ENCODE measurements around the gene CSRNP3. TPM values are rescaled to one million over a fixed set of nuclear protein-coding genes. Genes with fewer than 3 reads are reported as not detected.

The CSRNP3 gene
- total RNA-seq, 2 donors from 2014 or later, result not detected

DNA sequence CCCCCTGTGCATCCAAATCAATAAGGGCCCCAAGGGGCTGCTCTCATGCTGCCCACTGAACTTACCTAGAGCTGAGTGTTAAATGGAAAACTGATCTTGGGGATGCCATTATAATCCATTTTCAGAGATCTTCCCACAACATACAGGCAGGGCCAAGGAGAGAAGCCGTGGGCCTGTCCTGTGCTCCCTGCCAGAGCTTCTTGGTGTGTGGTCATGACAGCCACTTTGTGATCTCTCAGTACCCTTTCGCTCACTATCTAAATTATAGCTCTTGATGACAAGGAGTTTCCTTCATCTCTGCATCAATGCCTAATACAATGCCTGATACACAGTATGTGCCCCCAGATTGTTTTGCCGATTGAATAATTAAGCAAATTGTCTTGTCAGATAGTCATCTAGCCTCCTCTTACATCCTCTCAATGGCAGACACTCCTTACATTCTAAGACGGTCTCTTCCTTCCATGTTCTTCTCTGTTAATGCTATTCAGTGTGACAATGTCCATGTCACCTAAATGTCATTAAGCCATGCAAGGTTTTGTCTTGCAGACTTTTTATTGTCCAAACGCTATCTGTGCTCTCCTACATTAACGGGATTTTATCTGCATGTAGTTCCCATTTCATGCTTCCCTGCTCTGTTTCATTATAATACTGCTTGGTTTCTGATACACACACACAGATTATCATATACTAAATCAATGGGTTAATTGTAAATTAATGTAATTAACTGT is 5.9 kb downstream of the CSRNP3 start:
- Mint-ChIP-seq H3K27me3 (ENCODE audit: low read depth) (no peaks in the 10 kb centered on the region), H3K36me3 (ENCODE audit: insufficient read depth in 2 of 2) (no peaks in the 10 kb centered on the region), H3K9me3 (no peaks in the 10 kb centered on the region), H3K27ac (no peak overlapping the region), H3K4me1 (ENCODE audit: low read depth) (no peaks in the 10 kb centered on the region), H3K4me3 (no peak overlapping the region)
- ATAC-seq (replicated peaks in 1 of 2) (no peak), DNase-seq (no peak)

DNA sequence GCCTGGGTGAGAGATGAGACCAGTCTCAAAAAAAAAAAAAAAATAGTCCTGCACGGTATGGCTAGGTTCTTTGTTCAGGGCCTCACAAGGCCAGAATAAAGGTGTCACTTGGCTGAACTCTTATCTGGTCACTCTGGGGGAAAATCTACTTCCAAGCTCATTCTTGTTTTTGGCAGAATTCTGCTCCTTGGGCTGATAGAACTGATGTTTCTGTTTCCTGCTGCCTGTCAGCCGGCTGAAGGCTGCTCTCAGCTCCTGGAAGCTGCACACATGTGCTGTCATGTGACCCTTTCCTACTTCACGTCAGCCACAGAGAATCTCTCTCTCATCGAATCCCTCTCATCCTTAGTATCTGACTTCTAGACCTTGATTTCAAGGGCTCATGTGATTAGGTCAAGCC is 10.4 kb downstream of the CSRNP3 start:
- no peak for ATAC-seq (replicated peaks in 1 of 2)
- DNase-seq, result no peak
- Mint-ChIP-seq H3K27me3 (ENCODE audit: low read depth) (no peaks in the 10 kb centered on the region), H3K4me3 (no peak overlapping the region), H3K9me3 (no peaks in the 10 kb centered on the region), H3K27ac (no peak overlapping the region), H3K4me1 (ENCODE audit: low read depth) (no peaks in the 10 kb centered on the region), H3K36me3 (ENCODE audit: insufficient read depth in 2 of 2) (no peaks in the 10 kb centered on the region)

DNA sequence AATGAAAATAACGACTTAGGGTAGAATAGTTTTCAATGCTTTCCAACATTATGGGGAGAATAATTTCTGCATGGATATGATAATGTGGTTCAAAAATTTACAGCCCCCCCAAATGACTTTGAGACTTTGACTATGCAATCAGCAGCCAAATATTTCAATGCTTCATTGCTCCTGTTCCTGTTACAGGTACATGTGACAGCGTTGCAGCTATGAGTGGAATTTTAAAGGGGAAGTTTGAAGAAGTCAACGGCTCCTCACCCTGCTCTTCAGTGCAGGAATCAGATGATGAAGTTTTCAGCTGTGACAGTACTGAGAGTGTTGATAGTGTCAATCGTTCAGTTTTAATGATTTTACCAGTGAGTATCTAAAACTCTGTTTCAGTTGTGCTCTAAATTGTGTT is 25.1 kb downstream of the CSRNP3 start:
- Mint-ChIP-seq H3K4me1 (ENCODE audit: low read depth) (no peaks in the 10 kb centered on the region), H3K9me3 (no peaks in the 10 kb centered on the region), H3K27me3 (ENCODE audit: low read depth) (peaks cover 8% of the 10 kb centered on the region), H3K4me3 (no peak overlapping the region), H3K36me3 (ENCODE audit: insufficient read depth in 2 of 2) (no peaks in the 10 kb centered on the region), H3K27ac (no peak overlapping the region)
- DNase-seq (no peak), ATAC-seq (replicated peaks in 1 of 2) (no peak)

GRCh38 chr2:165497659-165498317 is 28.3 kb downstream of the CSRNP3 start:
- Mint-ChIP-seq H3K36me3 (ENCODE audit: insufficient read depth in 2 of 2) (no peaks in the 10 kb centered on the region), H3K4me3 (no peak overlapping the region), H3K4me1 (ENCODE audit: low read depth) (no peaks in the 10 kb centered on the region), H3K27me3 (ENCODE audit: low read depth) (peaks cover 8% of the 10 kb centered on the region), H3K27ac (no peak overlapping the region), H3K9me3 (no peaks in the 10 kb centered on the region)
- no peak for DNase-seq
- no peak for ATAC-seq (replicated peaks in 1 of 2)

DNA sequence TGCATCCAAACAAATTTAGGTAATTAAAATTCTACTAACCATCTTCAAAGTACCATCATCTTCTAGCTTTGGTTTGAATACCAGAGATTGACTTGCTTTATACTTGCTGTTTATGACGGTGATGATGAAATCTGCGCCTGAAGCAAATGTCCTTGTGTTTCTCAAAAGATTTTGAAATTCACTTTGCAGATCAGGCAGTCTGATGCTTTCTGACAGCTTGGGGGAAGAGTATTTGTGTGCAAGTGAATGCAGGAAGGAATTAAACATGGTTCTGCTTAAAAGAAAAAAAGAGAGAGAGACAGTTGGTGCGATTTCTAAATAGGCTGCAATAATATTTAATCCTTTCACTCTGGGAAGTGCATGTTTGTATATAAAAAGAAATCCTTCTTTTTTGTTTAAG is 29.6 kb downstream of the CSRNP3 start:
- H3K9me3 Mint-ChIP-seq, result no peaks in the 10 kb centered on the region
- no peak for ATAC-seq (replicated peaks in 1 of 2)

DNA sequence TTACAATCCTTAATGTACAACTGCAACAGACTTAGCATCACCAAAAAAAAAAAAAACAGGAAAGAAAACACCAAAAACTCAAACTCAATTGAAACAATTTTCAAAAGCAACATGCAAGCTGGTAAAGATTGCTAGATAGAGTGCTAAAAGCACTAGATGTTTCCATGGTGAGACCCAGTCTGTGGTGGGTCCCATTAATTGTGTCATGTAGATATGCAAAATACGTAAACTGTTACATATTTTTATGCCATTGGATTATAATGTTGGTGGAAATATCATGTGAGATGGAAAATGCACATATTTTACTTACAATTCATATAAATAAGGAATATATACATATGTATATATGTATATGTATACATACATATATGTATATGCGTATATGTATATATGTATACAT is 30.5 kb downstream of the CSRNP3 start:
- H3K36me3 Mint-ChIP-seq (ENCODE audit: insufficient read depth in 2 of 2), result no peaks in the 10 kb centered on the region
- no peaks in the 10 kb centered on the region for H3K9me3 Mint-ChIP-seq
- no peak overlapping the region for H3K27ac Mint-ChIP-seq
- ATAC-seq (replicated peaks in 1 of 2) (no peak), DNase-seq (no peak)
- peaks cover 8% of the 10 kb centered on the region for H3K27me3 Mint-ChIP-seq (ENCODE audit: low read depth)
- H3K4me1 Mint-ChIP-seq (ENCODE audit: low read depth), result no peaks in the 10 kb centered on the region
- no peak overlapping the region for H3K4me3 Mint-ChIP-seq

More for the DNA sequence above, 29.6 kb downstream of the CSRNP3 start:
- no peak overlapping the region for H3K27ac Mint-ChIP-seq
- H3K36me3 Mint-ChIP-seq (ENCODE audit: insufficient read depth in 2 of 2), result no peaks in the 10 kb centered on the region
- H3K4me1 Mint-ChIP-seq (ENCODE audit: low read depth), result no peaks in the 10 kb centered on the region
- H3K27me3 Mint-ChIP-seq (ENCODE audit: low read depth), result peaks cover 8% of the 10 kb centered on the region
- H3K4me3 Mint-ChIP-seq, result no peak overlapping the region
- no peak for DNase-seq

DNA sequence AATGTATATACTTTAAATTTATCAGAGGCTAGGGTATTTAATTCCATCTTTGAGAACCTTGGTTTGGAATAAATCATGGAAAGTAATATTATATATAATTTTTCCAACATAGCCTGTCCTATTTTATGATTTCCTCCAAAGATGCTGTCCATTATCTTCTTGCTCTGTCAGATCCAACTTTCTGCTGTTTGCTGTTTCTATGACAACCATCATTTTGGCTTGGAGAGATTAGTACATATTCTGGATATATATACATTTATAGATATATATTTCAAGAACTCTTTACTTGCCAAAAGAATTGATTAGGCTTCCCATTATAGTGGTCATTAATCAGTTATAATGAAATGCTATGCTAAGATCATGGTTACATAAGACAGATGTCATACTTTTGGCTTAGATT is 31.3 kb downstream of the CSRNP3 start:
- H3K27me3 Mint-ChIP-seq (ENCODE audit: low read depth), result peaks cover 8% of the 10 kb centered on the region
- H3K27ac Mint-ChIP-seq, result no peak overlapping the region
- no peak for ATAC-seq (replicated peaks in 1 of 2)
- no peaks in the 10 kb centered on the region for H3K36me3 Mint-ChIP-seq (ENCODE audit: insufficient read depth in 2 of 2)
- no peaks in the 10 kb centered on the region for H3K9me3 Mint-ChIP-seq
- no peak overlapping the region for H3K4me3 Mint-ChIP-seq
- DNase-seq, result no peak
- H3K4me1 Mint-ChIP-seq (ENCODE audit: low read depth), result no peaks in the 10 kb centered on the region

GRCh38 chr2:165505514-165505913 is 36.0 kb downstream of the CSRNP3 start:
- Mint-ChIP-seq H3K9me3 (no peaks in the 10 kb centered on the region), H3K36me3 (ENCODE audit: insufficient read depth in 2 of 2) (no peaks in the 10 kb centered on the region), H3K4me1 (ENCODE audit: low read depth) (no peaks in the 10 kb centered on the region), H3K4me3 (no peak overlapping the region), H3K27ac (no peak overlapping the region), H3K27me3 (ENCODE audit: low read depth) (no peaks in the 10 kb centered on the region)
- ATAC-seq (replicated peaks in 1 of 2), result no peak
- DNase-seq, result no peak

DNA sequence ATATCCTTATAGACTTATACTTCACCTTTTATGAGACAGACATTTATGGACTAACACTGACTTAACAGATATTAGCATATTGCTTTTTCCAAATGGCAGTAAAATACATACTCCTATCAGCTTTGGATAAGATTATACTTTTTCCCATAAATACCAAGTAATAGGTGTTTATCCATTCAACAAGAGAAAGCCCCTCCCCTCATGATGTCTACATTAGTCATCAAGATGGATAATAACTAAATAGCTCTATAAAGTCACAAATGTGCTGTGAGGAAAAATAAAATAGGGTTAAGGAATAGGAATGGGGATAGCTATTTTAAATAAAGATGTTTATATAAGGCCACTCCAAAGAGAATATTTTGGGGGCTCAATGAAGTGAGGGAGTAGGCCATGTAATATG is 39.4 kb downstream of the CSRNP3 start:
- Mint-ChIP-seq H3K4me3 (no peak overlapping the region), H3K27me3 (ENCODE audit: low read depth) (no peaks in the 10 kb centered on the region), H3K9me3 (no peaks in the 10 kb centered on the region), H3K36me3 (ENCODE audit: insufficient read depth in 2 of 2) (no peaks in the 10 kb centered on the region), H3K4me1 (ENCODE audit: low read depth) (no peaks in the 10 kb centered on the region), H3K27ac (no peak overlapping the region)
- ATAC-seq (replicated peaks in 1 of 2) (no peak), DNase-seq (no peak)

DNA sequence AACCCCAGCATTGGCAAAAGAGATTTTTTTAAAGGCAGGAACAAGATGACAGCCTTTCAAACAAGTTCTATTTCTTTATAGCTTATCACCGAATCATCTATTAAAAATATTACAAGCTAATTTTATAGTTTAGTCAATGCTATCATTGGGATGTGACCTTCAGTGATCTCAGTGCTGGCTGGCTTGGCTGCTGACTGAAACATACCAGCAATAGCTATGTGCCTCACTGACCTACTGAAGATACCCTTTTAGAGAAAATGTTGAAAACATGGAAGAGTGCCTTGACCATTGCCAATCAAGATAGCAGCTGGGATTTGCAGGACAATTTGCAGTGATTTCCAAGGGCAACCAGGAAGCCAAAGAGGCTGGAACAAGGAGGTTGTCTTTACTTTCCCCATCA is 44.0 kb downstream of the CSRNP3 start:
- H3K36me3 Mint-ChIP-seq (ENCODE audit: insufficient read depth in 2 of 2), result no peaks in the 10 kb centered on the region
- no peak overlapping the region for H3K27ac Mint-ChIP-seq
- ATAC-seq (replicated peaks in 1 of 2) (no peak), DNase-seq (no peak)
- no peaks in the 10 kb centered on the region for H3K27me3 Mint-ChIP-seq (ENCODE audit: low read depth)
- no peaks in the 10 kb centered on the region for H3K9me3 Mint-ChIP-seq
- no peaks in the 10 kb centered on the region for H3K4me1 Mint-ChIP-seq (ENCODE audit: low read depth)
- no peak overlapping the region for H3K4me3 Mint-ChIP-seq

DNA sequence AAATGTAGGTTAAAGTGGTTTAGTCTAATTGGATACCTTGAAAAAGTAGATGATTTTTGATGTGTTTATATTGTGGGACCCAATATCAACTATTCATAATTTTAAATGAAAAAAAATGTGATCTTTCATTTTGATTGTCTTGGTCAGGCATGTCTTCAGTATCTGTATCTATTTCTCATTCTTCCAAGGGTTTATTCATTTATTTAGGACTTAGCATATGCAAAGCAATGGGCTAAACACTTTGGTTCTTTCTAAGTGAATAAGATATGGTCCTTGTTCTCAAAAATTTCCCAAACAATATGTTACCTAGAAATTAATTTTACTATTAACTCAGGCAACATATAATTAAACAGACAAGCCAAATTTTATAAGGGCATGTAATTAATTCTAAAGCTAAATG is 49.1 kb downstream of the CSRNP3 start:
- no peaks in the 10 kb centered on the region for H3K4me1 Mint-ChIP-seq (ENCODE audit: low read depth)
- no peak overlapping the region for H3K27ac Mint-ChIP-seq
- H3K9me3 Mint-ChIP-seq, result no peaks in the 10 kb centered on the region
- no peaks in the 10 kb centered on the region for H3K27me3 Mint-ChIP-seq (ENCODE audit: low read depth)
- ATAC-seq (replicated peaks in 1 of 2) (no peak), DNase-seq (no peak)
- H3K36me3 Mint-ChIP-seq (ENCODE audit: insufficient read depth in 2 of 2), result no peaks in the 10 kb centered on the region
- H3K4me3 Mint-ChIP-seq, result no peak overlapping the region

- Mint-ChIP-seq H3K36me3 (ENCODE audit: insufficient read depth in 2 of 2) (no peaks in the 10 kb centered on the region), H3K27me3 (ENCODE audit: low read depth) (no peaks in the 10 kb centered on the region), H3K9me3 (no peaks in the 10 kb centered on the region), H3K4me1 (ENCODE audit: low read depth) (no peaks in the 10 kb centered on the region), H3K4me3 (no peak overlapping the region), H3K27ac (no peak overlapping the region)
- ATAC-seq (replicated peaks in 1 of 2) (no peak), DNase-seq (no peak)
Measured at GRCh38 chr2:165522719-165523118, 53.2 kb downstream of the CSRNP3 start.

DNA sequence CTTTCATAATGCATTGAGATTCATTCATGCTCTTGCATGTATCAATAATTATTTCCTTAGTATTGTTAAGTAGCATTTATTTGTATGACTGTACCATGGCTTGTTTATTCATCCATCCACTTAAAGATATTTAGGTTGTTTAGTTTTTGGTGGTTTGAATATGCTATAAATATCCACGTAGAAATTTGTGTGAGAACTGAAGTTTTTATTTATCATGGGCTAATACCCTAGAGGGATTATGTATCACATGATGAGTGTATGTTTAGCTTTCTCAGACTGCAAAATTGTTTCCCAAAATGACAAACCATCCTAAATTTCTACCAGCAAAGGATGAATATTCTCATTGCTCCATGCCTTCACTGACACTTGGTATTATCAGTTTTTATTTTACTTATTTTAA is 55.2 kb downstream of the CSRNP3 start:
- Mint-ChIP-seq H3K9me3 (no peaks in the 10 kb centered on the region), H3K36me3 (ENCODE audit: insufficient read depth in 2 of 2) (no peaks in the 10 kb centered on the region), H3K27me3 (ENCODE audit: low read depth) (peaks cover 6% of the 10 kb centered on the region), H3K27ac (no peak overlapping the region), H3K4me3 (no peak overlapping the region), H3K4me1 (ENCODE audit: low read depth) (no peaks in the 10 kb centered on the region)
- DNase-seq (no peak), ATAC-seq (replicated peaks in 1 of 2) (no peak)

GRCh38 chr2:165528691-165529090 is 59.2 kb downstream of the CSRNP3 start:
- DNase-seq (no peak), ATAC-seq (replicated peaks in 1 of 2) (no peak)
- H3K27ac Mint-ChIP-seq, result no peak overlapping the region
- H3K4me3 Mint-ChIP-seq, result no peak overlapping the region
- H3K4me1 Mint-ChIP-seq (ENCODE audit: low read depth), result no peaks in the 10 kb centered on the region
- peaks cover 1 to 2% of the 10 kb centered on the region in 2 donors for H3K9me3 Mint-ChIP-seq
- peaks cover 15% of the 10 kb centered on the region for H3K27me3 Mint-ChIP-seq (ENCODE audit: low read depth)
- peaks cover 0 to 2% of the 10 kb centered on the region in 2 donors for H3K36me3 Mint-ChIP-seq (ENCODE audit: insufficient read depth in 2 of 2)
